Psoas muscle (tissue), 8 donors: ENCODE results near the gene BAIAP2. TPM values are rescaled to one million over a fixed set of nuclear protein-coding genes. Genes with fewer than 3 reads are reported as not detected.

Source experiments
- ATAC-seq, 4 donors: fragments of 200-7000 bp; cut with Tn5 transposase; one replicate each; pipeline ENCODE4 v1.9.1; 2020; ENCODE audit warnings: moderate library complexity in 3 of 4, mild to moderate bottlenecking in 2 of 4
- DNase-seq, 2 donors: peaks; one replicate each; pipeline ENCODE4 v3.0.0-alpha.2; 2020
- H3K27ac ChIP-seq: fragments of 200-600 bp; one replicate; pipeline ENCODE4 v1.8.0; 2022
- H3K27me3 ChIP-seq, 3 donors: fragments of 200-600 bp in 1 of 3; one replicate each; pipeline versions ENCODE4 v1.6.1 to v1.8.0; 2013 to 2022; ENCODE audit warnings: low read length in 2 of 3, mild to moderate bottlenecking in 2 of 3, moderate library complexity in 1 of 3; ENCODE audit not compliant: insufficient read depth in 3 of 3
- H3K36me3 ChIP-seq, 2 donors: fragments of 200-600 bp in 1 of 2; one replicate each; pipeline versions ENCODE4 v1.6.1 to v1.8.0; 2013 to 2022; ENCODE audit warnings: low read depth in 1 of 2, mild to moderate bottlenecking in 1 of 2, moderate library complexity in 1 of 2; ENCODE audit not compliant: insufficient read depth in 1 of 2
- H3K4me1 ChIP-seq: fragments of 200-600 bp; one replicate; pipeline ENCODE4 v1.8.0; 2022
- H3K4me3 ChIP-seq: fragments of 200-600 bp; one replicate; pipeline ENCODE4 v1.8.0; 2022; ENCODE audit warnings: mild to moderate bottlenecking
- H3K9me3 ChIP-seq: fragments of 200-600 bp; one replicate; pipeline ENCODE4 v1.8.0; 2022
- WGBS, 3 donors: extraction: QIAGEN DNeasy Blood & Tissue Kit; methylation state at CpG; one replicate each; pipeline versions ENCODE4 v1.1.6 to v1.1.7; 2013; 5-methylcytosine and 5-hydroxymethylcytosine counted together
- intact Hi-C, 2 donors: fragments of 100-400 bp; cut with DNase I; formaldehyde crosslinking; loops; one replicate each; pipeline versions ENCODE4 v1.11.0 to v1.14.2; 2022
- polyA plus RNA-seq, 3 donors: library from polyadenylated mRNA; stranded (reverse); fragments of 200-250 nt; gene quantifications; one replicate each; pipeline ENCODE4 v1.2.3, GENCODE V29; 2013
- total RNA-seq, 4 donors: library from RNA; stranded (reverse); fragmentation: NEBNext Ultra II Directional in 2 of 4; extraction: Animal tissue kit (Norgen Biotek cat#: 25700) in 2 of 4; gene quantifications; one replicate each; pipeline versions ENCODE4 v1.2.1 to v1.2.4, GENCODE V29; 2021 to 2023
- TF ChIP-seq, protein P1 (sequence below): fragments of 200-600 bp; IDR thresholded peaks from one replicate; pipeline ENCODE4 v1.8.0; 2022; ENCODE audit warnings: antibody characterized with exemption
- donor health status: healthy with polysubstance abuse.
- donor health status: DM: no; HTN: no; CAD: no; lungs with moderate emphysema.
- donor health status: Bipolar disorder and iron deficiency.
- donor health status: healthy.
- donor health status: DM: yes; HTN: yes; CAD: no.
- donor health status: DM: no; HTN: no; CAD: no.
- donor health status: DM: no; HTN: no; CAD: no.
- donor health status: DM: yes; HTN: yes; CAD: no.

Gene BAIAP2
- total and polyA plus RNA-seq, 7 donors: 3.9 to 28.9 (median 8.6) TPM

DNA sequence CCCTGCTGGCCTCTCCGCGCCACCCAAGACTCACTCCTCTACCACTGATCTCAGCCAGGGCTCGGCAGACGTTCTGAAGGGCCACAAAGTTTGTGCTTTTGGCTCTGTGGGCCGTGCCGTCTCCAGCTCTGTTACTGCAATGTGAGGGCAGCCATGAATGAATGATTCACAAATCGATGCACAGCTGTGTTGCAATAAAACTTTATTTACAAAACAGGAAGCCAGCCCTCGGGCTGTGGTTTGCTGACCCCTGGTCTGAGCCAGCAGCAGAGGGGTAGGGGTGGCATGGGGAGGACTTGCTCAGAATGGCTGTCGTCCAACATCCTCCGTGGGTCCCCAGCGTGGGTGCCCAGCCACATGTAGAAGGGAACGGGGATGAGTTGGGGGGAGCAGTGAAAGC, 67.4 kb downstream of the BAIAP2 start:
- TF ChIP-seq, protein P1, sequence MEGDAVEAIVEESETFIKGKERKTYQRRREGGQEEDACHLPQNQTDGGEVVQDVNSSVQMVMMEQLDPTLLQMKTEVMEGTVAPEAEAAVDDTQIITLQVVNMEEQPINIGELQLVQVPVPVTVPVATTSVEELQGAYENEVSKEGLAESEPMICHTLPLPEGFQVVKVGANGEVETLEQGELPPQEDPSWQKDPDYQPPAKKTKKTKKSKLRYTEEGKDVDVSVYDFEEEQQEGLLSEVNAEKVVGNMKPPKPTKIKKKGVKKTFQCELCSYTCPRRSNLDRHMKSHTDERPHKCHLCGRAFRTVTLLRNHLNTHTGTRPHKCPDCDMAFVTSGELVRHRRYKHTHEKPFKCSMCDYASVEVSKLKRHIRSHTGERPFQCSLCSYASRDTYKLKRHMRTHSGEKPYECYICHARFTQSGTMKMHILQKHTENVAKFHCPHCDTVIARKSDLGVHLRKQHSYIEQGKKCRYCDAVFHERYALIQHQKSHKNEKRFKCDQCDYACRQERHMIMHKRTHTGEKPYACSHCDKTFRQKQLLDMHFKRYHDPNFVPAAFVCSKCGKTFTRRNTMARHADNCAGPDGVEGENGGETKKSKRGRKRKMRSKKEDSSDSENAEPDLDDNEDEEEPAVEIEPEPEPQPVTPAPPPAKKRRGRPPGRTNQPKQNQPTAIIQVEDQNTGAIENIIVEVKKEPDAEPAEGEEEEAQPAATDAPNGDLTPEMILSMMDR: no peak
- intact Hi-C loops: loop anchor here in 1 of 2 donors (2.0 kb wide), 1 partner anchor 80 kb away; no protein-coding TSS in a partner anchor
- Histone ChIP-seq H3K4me3 (no peak overlapping the region), H3K27me3 (no peaks in the 10 kb centered on the region), H3K36me3 (no peaks in the 10 kb centered on the region), H3K4me1 (peaks cover 6% of the 10 kb centered on the region), H3K9me3 (no peaks in the 10 kb centered on the region), H3K27ac (no peak overlapping the region)
- 84 to 88% (median 85%) methylated on average over 12 of the region's 12 CpGs for WGBS, 3 donors
- DNase-seq: no peak
- ATAC-seq: no peak

DNA sequence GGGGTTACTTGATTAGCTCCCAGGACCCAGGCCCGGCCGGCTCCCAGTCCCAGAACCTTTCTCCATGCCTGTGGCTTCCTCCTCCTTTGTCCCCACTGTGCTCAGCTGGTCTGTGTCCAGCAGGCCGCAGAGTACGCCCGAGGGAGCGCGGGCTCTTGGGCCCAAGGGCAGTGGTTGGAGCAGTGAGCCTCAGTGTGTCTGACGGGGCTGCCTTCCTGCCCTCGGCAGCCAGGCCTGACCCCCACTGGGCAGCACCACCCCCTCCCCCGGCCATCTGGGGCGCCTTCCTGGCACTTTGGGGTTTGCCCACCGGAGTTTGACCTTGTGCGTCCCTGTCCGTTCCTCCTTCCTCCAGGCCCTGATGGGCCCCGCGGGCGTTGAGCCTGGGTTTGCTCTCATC, 67.9 kb downstream of the BAIAP2 start:
- intact Hi-C loops: loop anchor here in 1 of 2 donors (2.0 kb wide), 1 partner anchor 80 kb away; no protein-coding TSS in a partner anchor
- H3K4me3 ChIP-seq: no peak overlapping the region
- 91% methylated on average over 17 of the region's 17 CpGs for WGBS, 3 donors
- ATAC-seq: no peak
- TF ChIP-seq, protein P1: no peak
- H3K4me1 ChIP-seq: peaks cover under 1% of the 10 kb centered on the region
- no peak overlapping the region for H3K27ac ChIP-seq
- H3K27me3 ChIP-seq: no peaks in the 10 kb centered on the region
- no peaks in the 10 kb centered on the region for H3K36me3 ChIP-seq
- no peak for DNase-seq
- H3K9me3 ChIP-seq: no peaks in the 10 kb centered on the region

DNA sequence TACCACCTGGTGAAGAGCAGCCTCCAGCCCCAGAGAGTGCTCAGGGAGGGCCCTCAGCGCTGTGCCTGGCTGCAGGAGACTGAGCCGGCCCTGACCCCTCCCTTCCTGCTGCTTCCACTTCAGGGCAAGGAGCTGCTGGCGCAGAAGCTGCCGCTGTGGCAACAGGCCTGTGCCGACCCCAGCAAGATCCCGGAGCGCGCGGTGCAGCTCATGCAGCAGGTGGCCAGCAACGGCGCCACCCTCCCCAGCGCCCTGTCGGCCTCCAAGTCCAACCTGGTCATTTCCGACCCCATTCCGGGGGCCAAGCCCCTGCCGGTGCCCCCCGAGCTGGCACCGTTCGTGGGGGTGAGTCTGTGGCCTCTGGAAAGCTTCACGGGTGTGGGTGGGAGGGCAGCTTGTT, 68.4 kb downstream of the BAIAP2 start:
- no peaks in the 10 kb centered on the region for H3K36me3 ChIP-seq

DNA sequence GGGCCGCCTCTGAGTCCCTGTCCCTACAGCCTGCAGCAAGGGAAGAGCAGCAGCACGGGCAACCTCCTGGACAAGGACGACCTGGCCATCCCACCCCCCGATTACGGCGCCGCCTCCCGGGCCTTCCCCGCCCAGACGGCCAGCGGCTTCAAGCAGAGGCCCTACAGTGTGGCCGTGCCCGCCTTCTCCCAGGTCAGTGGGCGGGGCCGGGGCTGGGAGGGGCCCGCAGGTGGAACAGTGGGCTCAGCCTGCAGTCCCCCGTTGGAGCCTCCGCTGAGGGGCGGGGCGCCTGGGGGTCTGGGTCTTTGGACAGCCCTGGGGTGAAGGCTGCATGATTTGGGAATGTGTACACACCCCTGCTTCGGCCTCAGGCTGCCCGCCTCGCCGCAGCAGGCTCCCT, 71.8 kb downstream of the BAIAP2 start:
- intact Hi-C loops: no loop called here
- H3K27me3 ChIP-seq: no peaks in the 10 kb centered on the region
- H3K27ac ChIP-seq: no peak overlapping the region
- no peak for DNase-seq
- H3K36me3 ChIP-seq: no peaks in the 10 kb centered on the region
- ATAC-seq: no peak
- no peaks in the 10 kb centered on the region for H3K9me3 ChIP-seq
- no peaks in the 10 kb centered on the region for H3K4me1 ChIP-seq
- no peak overlapping the region for H3K4me3 ChIP-seq
- TF ChIP-seq, protein P1: no peak
- WGBS, 3 donors: 92 to 94% (median 94%) methylated on average over 23 to 24 of the region's 24 CpGs

More for the DNA sequence above, 68.4 kb downstream of the BAIAP2 start:
- TF ChIP-seq, protein P1: no peak
- no peak for DNase-seq
- 90 to 95% (median 93%) methylated on average over 20 of the region's 20 CpGs for WGBS, 3 donors
- no peak for ATAC-seq
- no peaks in the 10 kb centered on the region for H3K27me3 ChIP-seq
- H3K27ac ChIP-seq: no peak overlapping the region
- no peaks in the 10 kb centered on the region for H3K4me1 ChIP-seq
- no peak overlapping the region for H3K4me3 ChIP-seq
- intact Hi-C loops: loop anchor here in 1 of 2 donors (2.0 kb wide), 1 partner anchor 81 kb away; no protein-coding TSS in a partner anchor
- no peaks in the 10 kb centered on the region for H3K9me3 ChIP-seq

DNA sequence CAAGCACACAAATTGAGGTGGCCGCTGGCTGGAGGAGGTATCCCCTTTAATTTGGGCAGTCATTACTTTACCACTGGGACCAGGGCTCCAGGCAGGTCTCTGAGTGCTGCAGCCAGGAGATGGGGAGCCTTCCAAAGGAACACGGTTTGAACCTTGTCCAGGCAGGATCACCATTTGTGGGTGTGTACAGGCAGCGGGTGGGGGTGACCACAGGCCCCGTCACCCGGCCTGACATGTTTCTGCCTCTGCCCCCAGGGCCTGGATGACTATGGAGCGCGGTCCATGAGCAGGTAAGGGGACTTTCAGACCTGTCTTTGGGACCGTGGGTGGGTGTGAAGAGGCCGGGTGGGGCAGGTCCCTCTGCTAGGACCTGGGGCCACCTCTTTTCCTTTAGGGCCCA, 73.3 kb downstream of the BAIAP2 start:
- intact Hi-C loops: no loop called here
- H3K9me3 ChIP-seq: no peaks in the 10 kb centered on the region
- H3K27ac ChIP-seq: no peak overlapping the region
- ATAC-seq (no peak), DNase-seq (no peak)
- no peaks in the 10 kb centered on the region for H3K27me3 ChIP-seq
- H3K4me1 ChIP-seq: no peaks in the 10 kb centered on the region
- TF ChIP-seq, protein P1: no peak
- H3K36me3 ChIP-seq: no peaks in the 10 kb centered on the region
- H3K4me3 ChIP-seq: no peak overlapping the region
- WGBS, 3 donors: 85 to 96% (median 87%) methylated on average over 8 to 9 of the region's 9 CpGs
